Neural cell (in vitro differentiated cells): Measurements from ENCODE around the gene CAPN2. TPM values are rescaled to one million over a fixed set of nuclear protein-coding genes. Genes with fewer than 3 reads are reported as not detected.

Experiments used
- H2AFZ ChIP-seq: fragments of 200-600, 300-800 bp; sonication (generic), shearing (Covaris generic); 2 replicates; pipeline ENCODE4 v1.6.0; 2014; ENCODE audit warnings: low read depth, mild to moderate bottlenecking, antibody characterized with exemption, low read length, moderate library complexity
- H3F3A ChIP-seq: fragments of 200-600 bp; shearing (Covaris generic); 2 replicates; pipeline ENCODE4 v1.6.1; 2016; ENCODE audit warnings: mild to moderate bottlenecking, moderate library complexity, mixed read lengths, antibody characterized with exemption, low read length; ENCODE audit not compliant: insufficient read depth, poor library complexity, severe bottlenecking
- H3K27ac ChIP-seq: fragments of 200-600, 300-800 bp; sonication (generic), shearing (Covaris generic); 2 replicates; pipeline ENCODE4 v1.5.1; 2014; ENCODE audit warnings: mild to moderate bottlenecking, low read length, moderate library complexity
- H3K27me3 ChIP-seq: fragments of 300-800, 200-600 bp; sonication (generic), shearing (Covaris generic); 2 replicates; pipeline ENCODE4 v1.6.0; 2014; ENCODE audit warnings: mild to moderate bottlenecking, low read depth, low read length, moderate library complexity; ENCODE audit not compliant: insufficient read depth
- H3K36me3 ChIP-seq: fragments of 300-800, 200-600 bp; sonication (generic), shearing (Covaris generic); 2 replicates; pipeline ENCODE4 v1.5.1; 2014; ENCODE audit warnings: mild to moderate bottlenecking, antibody characterized with exemption, low read length, moderate library complexity; ENCODE audit not compliant: insufficient read depth
- H3K4me2 ChIP-seq: fragments of 300-800, 200-600 bp; sonication (generic), shearing (Covaris generic); 2 replicates; pipeline ENCODE4 v1.6.0; 2014; ENCODE audit warnings: mild to moderate bottlenecking, low read length
- H3K4me3 ChIP-seq: fragments of 300-800, 200-600 bp; sonication (generic), shearing (Covaris generic); 2 replicates; pipeline ENCODE4 v1.5.1; 2014; ENCODE audit warnings: mild to moderate bottlenecking, low read length, moderate library complexity
- H3K79me2 ChIP-seq: fragments of 200-600 bp; shearing (Covaris generic); replicated peaks from 2 replicates; pipeline ENCODE4 v1.6.0; 2014; ENCODE audit warnings: mild to moderate bottlenecking, low read length, moderate library complexity; ENCODE audit not compliant: insufficient read depth
- H3K9ac ChIP-seq: fragments of 300-800, 200-600 bp; sonication (generic), shearing (Covaris generic); 2 replicates; pipeline ENCODE4 v1.6.1; 2016; ENCODE audit warnings: mild to moderate bottlenecking, low read length, mixed read lengths
- H3K9me2 ChIP-seq: fragments of 200-600 bp; shearing (Covaris generic); 2 replicates; pipeline ENCODE4 v1.6.1; 2016; ENCODE audit warnings: mild to moderate bottlenecking, low read length, mixed read lengths; ENCODE audit not compliant: insufficient read depth
- H3K9me3 ChIP-seq: fragments of 200-600, 300-800 bp; sonication (generic), shearing (Covaris generic); 2 replicates; pipeline ENCODE4 v1.6.1; 2016; ENCODE audit warnings: mild to moderate bottlenecking, mixed run types, low read length, moderate library complexity, mixed read lengths
- H4K20me1 ChIP-seq: fragments of 200-600 bp; shearing (Covaris generic); 2 replicates; pipeline ENCODE4 v1.6.1; 2016; ENCODE audit warnings: mild to moderate bottlenecking, mixed run types; ENCODE audit not compliant: insufficient read depth
- EP300 ChIP-seq: fragments of 450-650 bp; conservative IDR thresholded peaks from 2 replicates; pipeline ENCODE4 v1.6.1; 2014; ENCODE audit warnings: antibody characterized with exemption, mild to moderate bottlenecking, moderate library complexity; ENCODE audit not compliant: poor library complexity, severe bottlenecking
- EZH2 ChIP-seq: fragments of 200-600, 300-800 bp; shearing (Covaris generic), sonication (generic); IDR thresholded peaks from 2 replicates; pipeline ENCODE4 v1.6.1; 2014; ENCODE audit warnings: antibody characterized with exemption, low read length, borderline replicate concordance, mild to moderate bottlenecking; ENCODE audit not compliant: insufficient read depth, poor library complexity, severe bottlenecking
- MXI1 ChIP-seq: fragments of 450-650 bp; conservative IDR thresholded peaks from 2 replicates; pipeline ENCODE4 v1.6.1; 2014; ENCODE audit warnings: antibody characterized with exemption, mild to moderate bottlenecking; ENCODE audit not compliant: poor library complexity, severe bottlenecking
- POLR2AphosphoS5 ChIP-seq: IDR thresholded peaks from 2 replicates; pipeline ENCODE4 v1.6.1; 2012
- RAD21 ChIP-seq: fragments of 450-650 bp; conservative IDR thresholded peaks from 2 replicates; pipeline ENCODE4 v1.6.1; 2014; ENCODE audit warnings: antibody characterized with exemption, mild to moderate bottlenecking, moderate library complexity
- SMC3 ChIP-seq: fragments of 450-650 bp; conservative IDR thresholded peaks from 2 replicates; pipeline ENCODE4 v1.6.1; 2014; ENCODE audit warnings: antibody characterized with exemption, mild to moderate bottlenecking, moderate library complexity; ENCODE audit not compliant: poor library complexity
- TAF1 ChIP-seq: IDR thresholded peaks from 2 replicates; pipeline ENCODE4 v1.6.1; 2012; ENCODE audit warnings: low read depth
- polyA plus RNA-seq: library from polyadenylated mRNA; depleted of rRNA; stranded (reverse); fragments of >200 nt; gene quantifications from 2 replicates; pipeline ENCODE4 v1.2.3, GENCODE V29; 2014
- TF ChIP-seq, protein P1 (sequence below): fragments of 450-650 bp; IDR thresholded peaks from 2 replicates; pipeline ENCODE4 v1.5.1; 2014; ENCODE audit warnings: antibody characterized with exemption, mild to moderate bottlenecking, moderate library complexity; ENCODE audit not compliant: poor library complexity, severe bottlenecking
- TF ChIP-seq, protein P2 (sequence below): IDR thresholded peaks from 2 replicates; pipeline ENCODE4 v1.6.1; 2012; ENCODE audit warnings: borderline replicate concordance

CAPN2 gene
- polyA plus RNA-seq, 1 donor from 2014 or later = 58.8 TPM

DNA sequence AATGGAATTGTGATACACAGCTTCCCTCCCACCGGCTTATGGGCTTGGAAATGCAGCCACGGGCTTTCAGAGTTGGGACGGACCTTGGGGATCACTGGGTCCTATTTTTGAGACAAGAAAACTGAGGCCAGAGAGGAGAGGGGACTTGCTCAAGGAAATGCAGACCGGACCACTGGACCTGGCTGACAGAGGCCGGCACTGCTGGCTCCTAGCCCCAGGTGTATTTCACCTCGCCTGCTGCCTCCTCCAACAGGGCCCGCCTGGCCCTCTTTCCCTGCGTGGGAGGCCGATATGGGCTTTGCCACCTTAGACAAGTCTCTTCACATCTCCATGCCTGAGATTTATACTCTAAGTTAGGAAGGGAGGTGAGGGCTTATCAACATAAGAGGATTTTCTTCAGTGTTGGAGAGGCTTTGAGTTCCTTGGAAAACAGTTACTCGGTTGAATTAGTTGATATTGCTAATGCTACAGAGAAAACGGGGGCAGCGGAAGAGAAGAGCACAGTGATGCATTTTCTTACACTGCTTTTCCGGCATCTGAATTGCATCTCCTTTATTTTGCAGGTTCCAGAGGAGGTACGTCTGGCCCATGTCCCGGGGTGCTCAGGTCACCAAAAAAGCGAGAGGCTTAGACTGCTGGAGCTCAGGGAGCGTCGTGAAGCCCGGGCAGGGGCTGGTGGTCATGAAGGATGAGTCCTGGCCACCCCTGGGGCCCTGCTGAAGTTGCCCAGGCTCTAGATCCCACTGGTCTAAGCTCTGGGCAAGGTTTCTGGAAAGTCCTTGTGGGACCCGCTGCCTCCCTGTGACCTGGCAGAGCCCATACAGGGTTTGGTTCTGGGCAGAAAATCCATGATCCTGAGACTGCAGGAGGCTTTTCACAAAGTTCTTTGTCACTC is 44.7 kb downstream of the CAPN2 start:
- Histone ChIP-seq H3K36me3 (no peaks in the 10 kb centered on the region), H3K79me2 (no peaks in the 10 kb centered on the region), H2AFZ (no peak overlapping the region), H3K4me2 (no peak overlapping the region), H4K20me1 (no peaks in the 10 kb centered on the region), H3F3A (no peaks in the 10 kb centered on the region), H3K9me2 (no peaks in the 10 kb centered on the region), H3K9ac (no peak overlapping the region), H3K27ac (no peak overlapping the region), H3K4me3 (no peak overlapping the region), H3K9me3 (no peaks in the 10 kb centered on the region), H3K27me3 (no peaks in the 10 kb centered on the region)
- TF ChIP-seq EP300 (no peak), RAD21 (no peak)

DNA sequence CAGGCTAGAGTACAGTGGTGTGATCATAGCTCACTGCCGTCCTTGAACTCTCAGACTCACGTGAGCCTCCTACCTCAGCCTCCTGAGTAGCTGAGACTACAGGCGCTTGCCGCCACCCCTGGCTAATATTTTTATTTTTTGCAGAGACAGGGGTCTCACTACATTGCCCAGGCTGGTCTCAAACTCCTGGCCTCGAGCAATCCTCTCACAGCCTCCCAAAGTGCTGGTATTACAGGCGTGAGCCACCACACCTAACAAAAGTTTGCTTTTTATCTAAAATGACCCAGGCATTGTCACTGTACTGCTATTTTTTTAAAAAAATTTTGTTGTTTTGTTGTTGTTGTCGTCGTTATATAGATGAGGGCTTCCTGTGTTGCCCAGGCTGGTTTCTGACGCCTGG is 46.4 kb downstream of the CAPN2 start:
- no peaks in the 10 kb centered on the region for H3K27me3 ChIP-seq
- H3K79me2 ChIP-seq = no peaks in the 10 kb centered on the region
- TF ChIP-seq, protein P1, sequence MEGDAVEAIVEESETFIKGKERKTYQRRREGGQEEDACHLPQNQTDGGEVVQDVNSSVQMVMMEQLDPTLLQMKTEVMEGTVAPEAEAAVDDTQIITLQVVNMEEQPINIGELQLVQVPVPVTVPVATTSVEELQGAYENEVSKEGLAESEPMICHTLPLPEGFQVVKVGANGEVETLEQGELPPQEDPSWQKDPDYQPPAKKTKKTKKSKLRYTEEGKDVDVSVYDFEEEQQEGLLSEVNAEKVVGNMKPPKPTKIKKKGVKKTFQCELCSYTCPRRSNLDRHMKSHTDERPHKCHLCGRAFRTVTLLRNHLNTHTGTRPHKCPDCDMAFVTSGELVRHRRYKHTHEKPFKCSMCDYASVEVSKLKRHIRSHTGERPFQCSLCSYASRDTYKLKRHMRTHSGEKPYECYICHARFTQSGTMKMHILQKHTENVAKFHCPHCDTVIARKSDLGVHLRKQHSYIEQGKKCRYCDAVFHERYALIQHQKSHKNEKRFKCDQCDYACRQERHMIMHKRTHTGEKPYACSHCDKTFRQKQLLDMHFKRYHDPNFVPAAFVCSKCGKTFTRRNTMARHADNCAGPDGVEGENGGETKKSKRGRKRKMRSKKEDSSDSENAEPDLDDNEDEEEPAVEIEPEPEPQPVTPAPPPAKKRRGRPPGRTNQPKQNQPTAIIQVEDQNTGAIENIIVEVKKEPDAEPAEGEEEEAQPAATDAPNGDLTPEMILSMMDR = no peak
- TF ChIP-seq SMC3 = no peak
- TF ChIP-seq TAF1 = no peak
- TF ChIP-seq EZH2 = no peak
- TF ChIP-seq POLR2AphosphoS5 = no peak
- no peak for TF ChIP-seq MXI1
- no peak for TF ChIP-seq EP300
- TF ChIP-seq RAD21 = no peak
- TF ChIP-seq, protein P2, sequence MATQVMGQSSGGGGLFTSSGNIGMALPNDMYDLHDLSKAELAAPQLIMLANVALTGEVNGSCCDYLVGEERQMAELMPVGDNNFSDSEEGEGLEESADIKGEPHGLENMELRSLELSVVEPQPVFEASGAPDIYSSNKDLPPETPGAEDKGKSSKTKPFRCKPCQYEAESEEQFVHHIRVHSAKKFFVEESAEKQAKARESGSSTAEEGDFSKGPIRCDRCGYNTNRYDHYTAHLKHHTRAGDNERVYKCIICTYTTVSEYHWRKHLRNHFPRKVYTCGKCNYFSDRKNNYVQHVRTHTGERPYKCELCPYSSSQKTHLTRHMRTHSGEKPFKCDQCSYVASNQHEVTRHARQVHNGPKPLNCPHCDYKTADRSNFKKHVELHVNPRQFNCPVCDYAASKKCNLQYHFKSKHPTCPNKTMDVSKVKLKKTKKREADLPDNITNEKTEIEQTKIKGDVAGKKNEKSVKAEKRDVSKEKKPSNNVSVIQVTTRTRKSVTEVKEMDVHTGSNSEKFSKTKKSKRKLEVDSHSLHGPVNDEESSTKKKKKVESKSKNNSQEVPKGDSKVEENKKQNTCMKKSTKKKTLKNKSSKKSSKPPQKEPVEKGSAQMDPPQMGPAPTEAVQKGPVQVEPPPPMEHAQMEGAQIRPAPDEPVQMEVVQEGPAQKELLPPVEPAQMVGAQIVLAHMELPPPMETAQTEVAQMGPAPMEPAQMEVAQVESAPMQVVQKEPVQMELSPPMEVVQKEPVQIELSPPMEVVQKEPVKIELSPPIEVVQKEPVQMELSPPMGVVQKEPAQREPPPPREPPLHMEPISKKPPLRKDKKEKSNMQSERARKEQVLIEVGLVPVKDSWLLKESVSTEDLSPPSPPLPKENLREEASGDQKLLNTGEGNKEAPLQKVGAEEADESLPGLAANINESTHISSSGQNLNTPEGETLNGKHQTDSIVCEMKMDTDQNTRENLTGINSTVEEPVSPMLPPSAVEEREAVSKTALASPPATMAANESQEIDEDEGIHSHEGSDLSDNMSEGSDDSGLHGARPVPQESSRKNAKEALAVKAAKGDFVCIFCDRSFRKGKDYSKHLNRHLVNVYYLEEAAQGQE = no peak
- H3K9ac ChIP-seq = no peak overlapping the region
- no peaks in the 10 kb centered on the region for H3K9me2 ChIP-seq
- no peaks in the 10 kb centered on the region for H3F3A ChIP-seq
- H3K9me3 ChIP-seq = no peaks in the 10 kb centered on the region
- no peak overlapping the region for H3K27ac ChIP-seq
- no peak overlapping the region for H3K4me2 ChIP-seq
- no peak overlapping the region for H2AFZ ChIP-seq
- no peaks in the 10 kb centered on the region for H3K36me3 ChIP-seq
- H3K4me3 ChIP-seq = no peak overlapping the region
- no peaks in the 10 kb centered on the region for H4K20me1 ChIP-seq
